ENCODE data around the gene SLFN13. TPM values are rescaled to one million over a fixed set of nuclear protein-coding genes. Genes with fewer than 3 reads are reported as not detected.

The SLFN13 gene, protein sequence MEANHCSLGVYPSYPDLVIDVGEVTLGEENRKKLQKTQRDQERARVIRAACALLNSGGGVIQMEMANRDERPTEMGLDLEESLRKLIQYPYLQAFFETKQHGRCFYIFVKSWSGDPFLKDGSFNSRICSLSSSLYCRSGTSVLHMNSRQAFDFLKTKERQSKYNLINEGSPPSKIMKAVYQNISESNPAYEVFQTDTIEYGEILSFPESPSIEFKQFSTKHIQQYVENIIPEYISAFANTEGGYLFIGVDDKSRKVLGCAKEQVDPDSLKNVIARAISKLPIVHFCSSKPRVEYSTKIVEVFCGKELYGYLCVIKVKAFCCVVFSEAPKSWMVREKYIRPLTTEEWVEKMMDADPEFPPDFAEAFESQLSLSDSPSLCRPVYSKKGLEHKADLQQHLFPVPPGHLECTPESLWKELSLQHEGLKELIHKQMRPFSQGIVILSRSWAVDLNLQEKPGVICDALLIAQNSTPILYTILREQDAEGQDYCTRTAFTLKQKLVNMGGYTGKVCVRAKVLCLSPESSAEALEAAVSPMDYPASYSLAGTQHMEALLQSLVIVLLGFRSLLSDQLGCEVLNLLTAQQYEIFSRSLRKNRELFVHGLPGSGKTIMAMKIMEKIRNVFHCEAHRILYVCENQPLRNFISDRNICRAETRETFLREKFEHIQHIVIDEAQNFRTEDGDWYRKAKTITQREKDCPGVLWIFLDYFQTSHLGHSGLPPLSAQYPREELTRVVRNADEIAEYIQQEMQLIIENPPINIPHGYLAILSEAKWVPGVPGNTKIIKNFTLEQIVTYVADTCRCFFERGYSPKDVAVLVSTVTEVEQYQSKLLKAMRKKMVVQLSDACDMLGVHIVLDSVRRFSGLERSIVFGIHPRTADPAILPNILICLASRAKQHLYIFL
- total RNA-seq = 32.4 and 33.6 TPM in 2 replicates
- long read RNA-seq, full-length matches to known transcripts = 22 of 41 reads
- long read RNA-seq, partial matches to known transcripts = 6 of 41 reads
- long read RNA-seq, other reads (novel, unspliced or antisense) = 13 of 41 reads

DNA sequence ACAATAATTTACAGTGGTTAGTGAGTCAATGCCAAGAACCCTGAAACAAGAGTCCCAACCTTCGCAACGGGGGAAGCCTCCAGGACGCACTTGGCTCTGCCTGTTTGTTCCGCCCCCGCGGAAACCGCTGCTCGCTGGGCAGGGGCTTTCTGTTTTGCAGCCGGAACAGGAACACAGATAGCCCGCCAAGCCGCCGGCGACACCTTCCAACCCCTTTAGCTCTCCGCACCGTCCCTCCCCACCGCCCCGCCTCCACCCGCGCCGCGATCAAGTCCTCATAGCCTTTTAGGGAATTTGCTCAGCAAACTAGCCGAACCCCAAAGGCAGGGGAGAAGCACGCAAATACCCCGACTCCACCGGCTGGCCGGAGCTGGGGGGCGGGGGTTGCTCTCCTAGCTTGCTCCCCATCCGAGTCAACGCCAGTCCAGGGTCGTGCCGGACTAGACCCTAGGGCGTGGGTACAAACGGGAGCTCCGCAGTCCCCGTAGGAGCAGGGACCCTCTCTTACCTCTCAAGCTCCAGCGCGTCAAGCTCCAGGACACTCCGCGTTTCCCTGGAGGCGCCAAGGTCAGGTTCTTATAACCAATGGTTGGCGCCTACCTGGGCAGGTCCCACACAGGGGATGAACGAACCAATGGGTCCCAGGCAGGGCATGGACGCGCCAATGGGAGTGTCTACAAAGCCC lies at the start of gene SLFN13:
Gene SLFN13 (minus strand): TSS at position 553 of the 685 bp plus-strand sequence. CDS start 3,086 bp downstream, outside the sequence.
- DNase-seq (ENCODE audit: low spot score, unreplicated experiment) = peak; percentile 49
- peak within 1 kb of the TSS; percentile 79 for H3K4me3 Mint-ChIP-seq (ENCODE audit: low read depth)
- no peaks in the 10 kb centered on the region for H3K9me3 Mint-ChIP-seq (ENCODE audit: low read depth)
- H3K4me1 Mint-ChIP-seq (ENCODE audit: low read depth) = peaks cover 10% of the 10 kb centered on the region
- TF ChIP-seq, protein P1, sequence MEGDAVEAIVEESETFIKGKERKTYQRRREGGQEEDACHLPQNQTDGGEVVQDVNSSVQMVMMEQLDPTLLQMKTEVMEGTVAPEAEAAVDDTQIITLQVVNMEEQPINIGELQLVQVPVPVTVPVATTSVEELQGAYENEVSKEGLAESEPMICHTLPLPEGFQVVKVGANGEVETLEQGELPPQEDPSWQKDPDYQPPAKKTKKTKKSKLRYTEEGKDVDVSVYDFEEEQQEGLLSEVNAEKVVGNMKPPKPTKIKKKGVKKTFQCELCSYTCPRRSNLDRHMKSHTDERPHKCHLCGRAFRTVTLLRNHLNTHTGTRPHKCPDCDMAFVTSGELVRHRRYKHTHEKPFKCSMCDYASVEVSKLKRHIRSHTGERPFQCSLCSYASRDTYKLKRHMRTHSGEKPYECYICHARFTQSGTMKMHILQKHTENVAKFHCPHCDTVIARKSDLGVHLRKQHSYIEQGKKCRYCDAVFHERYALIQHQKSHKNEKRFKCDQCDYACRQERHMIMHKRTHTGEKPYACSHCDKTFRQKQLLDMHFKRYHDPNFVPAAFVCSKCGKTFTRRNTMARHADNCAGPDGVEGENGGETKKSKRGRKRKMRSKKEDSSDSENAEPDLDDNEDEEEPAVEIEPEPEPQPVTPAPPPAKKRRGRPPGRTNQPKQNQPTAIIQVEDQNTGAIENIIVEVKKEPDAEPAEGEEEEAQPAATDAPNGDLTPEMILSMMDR (IDR thresholded peaks at IDR 0.05; ENCODE audit: unreplicated experiment) = no peak
- peak within 1 kb of the TSS; percentile 93 for H3K27ac Mint-ChIP-seq
- no peaks in the 10 kb centered on the region for H3K36me3 Mint-ChIP-seq (ENCODE audit: insufficient read depth)
- H3K27me3 Mint-ChIP-seq = peaks cover 28% of the 10 kb centered on the region

DNA sequence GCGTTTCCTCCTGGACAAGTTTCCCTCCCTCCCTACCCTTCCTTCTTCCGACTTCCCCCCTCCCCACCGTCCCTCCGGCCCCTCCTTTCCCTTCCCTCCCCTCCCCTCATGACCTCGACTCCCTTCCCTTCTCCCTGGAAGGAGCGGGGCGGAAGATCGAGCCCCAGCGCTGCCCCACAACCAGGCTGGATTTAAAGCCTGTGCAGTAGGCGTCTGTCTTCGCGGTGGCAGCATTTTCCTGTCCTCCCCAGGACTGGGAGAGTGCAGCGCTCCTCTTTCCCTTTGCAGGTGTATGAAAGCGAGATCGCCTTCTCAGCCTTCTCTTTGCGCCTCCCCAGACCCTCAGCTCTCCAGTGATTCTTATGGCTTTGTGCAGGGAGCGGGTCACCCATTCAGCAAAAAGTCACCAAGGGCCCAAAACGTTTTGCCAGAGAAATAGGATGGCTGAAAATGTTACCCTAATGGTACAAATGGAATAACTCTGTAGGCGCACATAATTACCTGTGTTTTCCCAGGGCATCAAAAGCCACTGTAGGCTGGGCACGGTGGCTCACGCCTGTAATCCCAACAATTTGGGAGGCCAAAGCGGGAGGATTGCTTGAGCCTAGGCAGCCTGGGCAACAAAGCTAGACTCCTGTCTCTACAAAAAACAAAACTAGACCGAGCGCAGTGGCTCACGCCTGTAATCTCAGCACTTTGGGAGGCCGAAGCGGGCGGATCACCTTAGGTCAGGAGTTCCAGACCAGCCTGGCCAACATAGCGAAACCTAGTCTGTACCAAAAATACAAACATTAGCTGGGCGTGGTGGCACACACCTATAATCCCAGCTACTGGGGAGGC lies 48.1 kb upstream of the SLFN13 start:
- Mint-ChIP-seq H3K9me3 (ENCODE audit: low read depth) (peaks cover 5% of the 10 kb centered on the region), H3K4me1 (ENCODE audit: low read depth) (no peaks in the 10 kb centered on the region), H3K27me3 (peaks cover 87% of the 10 kb centered on the region), H3K4me3 (ENCODE audit: low read depth) (no peak overlapping the region), H3K36me3 (ENCODE audit: insufficient read depth) (peaks cover 1% of the 10 kb centered on the region), H3K27ac (no peak overlapping the region)
- no peak for DNase-seq (ENCODE audit: low spot score, unreplicated experiment)
- TF ChIP-seq, protein P1 (IDR thresholded peaks at IDR 0.05; ENCODE audit: unreplicated experiment) = no peak

DNA sequence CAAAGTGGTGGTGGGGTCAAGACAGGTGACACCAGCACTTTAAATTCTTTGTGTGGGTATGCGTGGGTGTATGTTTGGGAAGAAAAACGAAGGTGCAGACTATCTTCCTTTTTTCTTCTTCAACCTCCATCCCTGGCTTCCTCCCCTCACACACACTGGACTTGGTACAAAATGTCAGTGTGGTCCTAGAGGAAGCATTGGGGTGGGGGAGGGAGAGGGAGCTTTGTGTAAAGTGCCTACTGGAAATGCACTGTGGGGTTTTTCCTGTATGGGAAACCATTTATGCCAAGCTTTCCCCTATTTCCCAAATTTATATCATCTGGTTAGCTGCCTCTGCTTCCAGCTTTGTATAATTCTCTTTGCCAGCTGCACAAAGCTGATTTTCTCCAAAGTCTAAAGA lies 44.5 kb upstream of the SLFN13 start:
- Mint-ChIP-seq H3K9me3 (ENCODE audit: low read depth) (no peaks in the 10 kb centered on the region), H3K36me3 (ENCODE audit: insufficient read depth) (no peaks in the 10 kb centered on the region), H3K27ac (no peak overlapping the region), H3K27me3 (peaks cover 93% of the 10 kb centered on the region), H3K4me1 (ENCODE audit: low read depth) (no peaks in the 10 kb centered on the region), H3K4me3 (ENCODE audit: low read depth) (no peak overlapping the region)
- no peak for DNase-seq (ENCODE audit: low spot score, unreplicated experiment)
- TF ChIP-seq, protein P1 (IDR thresholded peaks at IDR 0.05; ENCODE audit: unreplicated experiment) = no peak

DNA sequence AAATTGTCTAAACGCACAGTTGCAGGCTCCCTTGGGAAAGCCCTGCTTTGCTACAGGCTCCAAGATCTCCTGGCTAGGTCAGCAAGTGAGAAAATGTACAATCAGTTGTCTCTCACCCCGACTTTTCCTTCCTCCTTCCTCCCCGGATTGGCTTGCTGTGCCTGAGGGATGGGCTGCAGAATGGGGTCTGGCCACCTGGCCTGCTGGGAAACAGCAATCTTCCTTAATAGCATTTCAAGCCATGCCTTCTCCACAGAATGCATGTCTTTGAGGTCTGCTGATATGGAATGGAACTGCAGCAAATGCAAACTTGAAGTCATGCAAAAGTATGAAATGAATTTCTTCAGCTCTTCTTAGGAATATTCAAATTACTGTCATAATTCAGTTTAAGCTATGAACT lies 42.9 kb upstream of the SLFN13 start:
- Mint-ChIP-seq H3K4me3 (ENCODE audit: low read depth) (no peak overlapping the region), H3K27me3 (peaks cover 94% of the 10 kb centered on the region), H3K4me1 (ENCODE audit: low read depth) (no peaks in the 10 kb centered on the region), H3K36me3 (ENCODE audit: insufficient read depth) (no peaks in the 10 kb centered on the region), H3K9me3 (ENCODE audit: low read depth) (no peaks in the 10 kb centered on the region), H3K27ac (no peak overlapping the region)
- DNase-seq (ENCODE audit: low spot score, unreplicated experiment) = no peak
- TF ChIP-seq, protein P1 (IDR thresholded peaks at IDR 0.05; ENCODE audit: unreplicated experiment) = no peak

Measured in progenitor cell of endocrine pancreas (in vitro differentiated cells).